HG03442 (cell line): ENCODE data around the gene TRPV3.
"Not testable (repeated sequence)": the region's sequence is repeated elsewhere in the genome, so short reads cannot be mapped to it uniquely, and the experiment has no call there.

ENCODE experiments used
- ATAC-seq: cut with Tn5 transposase; IDR thresholded peaks from one replicate; pipeline ENCODE4 v1.9.1; 2021; ENCODE audit warnings: mild to moderate bottlenecking, moderate library complexity; ENCODE audit not compliant: unreplicated experiment

The TRPV3 gene

DNA sequence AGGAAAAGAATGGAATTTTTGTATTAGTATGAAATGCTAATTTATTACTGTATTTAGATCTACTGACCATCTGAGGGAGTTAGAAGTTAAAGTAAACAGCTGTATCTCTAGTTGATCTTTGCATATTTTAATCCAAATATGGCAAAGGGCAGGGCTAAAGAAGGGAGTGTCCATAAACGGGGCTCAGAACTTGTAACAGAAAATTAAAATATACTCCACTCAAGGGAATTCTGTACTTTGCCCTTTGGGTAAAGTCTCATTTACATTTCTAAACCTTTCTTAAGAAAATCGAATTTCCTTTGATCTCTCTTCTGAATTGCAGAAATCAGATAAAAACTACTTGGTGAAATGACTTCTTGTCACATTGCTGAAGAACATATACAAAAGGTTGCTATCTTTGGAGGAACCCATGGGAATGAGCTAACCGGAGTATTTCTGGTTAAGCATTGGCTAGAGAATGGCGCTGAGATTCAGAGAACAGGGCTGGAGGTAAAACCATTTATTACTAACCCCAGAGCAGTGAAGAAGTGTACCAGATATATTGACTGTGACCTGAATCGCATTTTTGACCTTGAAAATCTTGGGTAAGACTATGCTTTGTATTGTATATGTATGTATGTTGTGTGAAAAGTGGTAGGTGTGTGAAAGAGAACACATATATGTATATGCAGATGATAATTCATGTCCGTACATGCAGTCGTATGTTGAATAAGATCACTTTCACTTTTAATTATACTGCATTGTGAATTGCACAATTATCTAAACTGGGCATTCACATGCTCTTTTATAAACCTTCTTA lies 81.6 kb downstream of the TRPV3 start, which contains the start of gene ASPA:
ASPA (plus strand) TSS at position 186 of the 799 bp plus-strand sequence; CDS start at position 349, 163 bp downstream.
- ATAC-seq, result no peak

DNA sequence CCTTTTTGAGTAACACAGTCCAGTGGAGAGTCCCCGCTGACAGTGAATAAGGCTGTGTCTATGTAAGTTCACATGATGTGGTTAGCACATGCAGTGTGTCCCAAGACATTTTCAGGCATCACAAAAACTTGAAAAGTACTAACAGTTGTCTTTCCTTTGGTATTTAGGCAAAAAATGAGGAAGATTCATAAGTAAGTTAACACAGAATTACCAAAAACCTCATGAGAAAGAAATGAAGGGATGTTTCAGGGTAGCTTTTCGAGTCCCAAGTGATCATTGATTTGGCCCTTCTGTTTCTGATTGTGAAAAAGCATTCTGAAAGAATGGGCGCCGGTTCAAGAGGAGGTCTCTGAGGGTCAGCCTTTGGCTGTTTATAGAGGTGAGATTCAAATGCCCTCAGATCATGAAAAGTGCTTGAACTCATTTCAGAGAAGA lies 82.3 kb downstream of the TRPV3 start:
- ATAC-seq, result no peak

DNA sequence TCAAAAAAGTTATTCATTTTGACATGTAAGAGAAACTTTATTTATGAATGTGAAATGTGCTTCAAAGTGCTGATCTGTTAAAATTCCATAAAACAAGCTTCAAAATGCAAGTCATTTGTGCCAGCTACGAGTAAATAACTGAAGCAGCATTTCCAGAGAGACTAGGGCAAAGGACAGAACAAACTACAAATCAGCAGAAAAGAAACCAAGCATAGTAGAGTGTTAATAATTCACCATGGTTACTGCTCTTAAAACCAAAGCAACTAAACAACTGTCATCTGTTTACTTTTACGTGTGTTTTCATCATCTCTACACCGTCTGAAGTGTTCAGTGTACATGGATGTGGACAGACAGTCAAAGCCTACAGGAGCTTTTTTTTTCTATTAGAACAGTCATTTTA lies 83.4 kb downstream of the TRPV3 start:
- no peak for ATAC-seq

DNA sequence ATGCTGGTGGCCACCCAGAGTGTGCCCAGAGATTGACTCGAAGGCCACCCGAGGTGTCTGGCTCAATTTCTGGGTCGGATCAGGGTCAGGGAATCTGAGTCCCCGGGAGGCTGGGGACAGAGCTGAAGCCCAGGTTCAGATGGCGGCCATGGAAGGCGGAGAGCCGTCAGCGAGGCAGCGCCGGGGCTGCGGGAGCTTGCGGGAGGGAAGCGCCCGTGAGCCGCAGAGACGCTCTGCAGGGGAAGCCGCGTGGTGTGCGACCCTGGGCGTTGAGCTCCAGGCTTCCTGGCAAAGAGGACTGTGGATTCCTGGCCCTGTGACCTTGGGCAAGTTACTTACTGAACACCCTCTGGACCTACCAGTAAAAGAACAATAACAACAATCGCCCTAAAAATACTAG lies 85.5 kb downstream of the TRPV3 start:
- no peak for ATAC-seq

DNA sequence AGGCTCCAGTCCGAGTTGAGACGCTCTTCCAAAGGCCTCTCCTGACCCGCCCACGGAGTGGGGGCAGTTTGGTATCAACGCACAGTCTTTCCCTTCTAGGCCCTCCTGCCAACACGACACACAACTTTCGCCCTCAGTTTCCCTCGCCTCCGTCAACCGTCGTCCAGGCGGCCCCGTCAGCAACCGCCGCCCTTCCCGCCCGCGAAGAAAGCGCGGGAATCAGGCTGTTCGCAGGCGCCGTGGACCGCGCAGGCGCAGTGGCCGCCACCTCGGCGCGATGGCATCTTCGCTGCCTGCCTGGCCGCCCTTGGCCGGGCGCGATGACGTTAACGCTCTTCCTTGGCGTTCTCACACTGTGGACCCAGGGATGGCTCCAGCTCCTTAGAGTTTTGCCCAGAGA lies 86.0 kb downstream of the TRPV3 start, which contains the start of gene SPATA22:
SPATA22 (minus strand) TSS at position 221 of the 400 bp plus-strand sequence. CDS start 2,494 bp downstream, outside the sequence.
- ATAC-seq, result no peak

DNA sequence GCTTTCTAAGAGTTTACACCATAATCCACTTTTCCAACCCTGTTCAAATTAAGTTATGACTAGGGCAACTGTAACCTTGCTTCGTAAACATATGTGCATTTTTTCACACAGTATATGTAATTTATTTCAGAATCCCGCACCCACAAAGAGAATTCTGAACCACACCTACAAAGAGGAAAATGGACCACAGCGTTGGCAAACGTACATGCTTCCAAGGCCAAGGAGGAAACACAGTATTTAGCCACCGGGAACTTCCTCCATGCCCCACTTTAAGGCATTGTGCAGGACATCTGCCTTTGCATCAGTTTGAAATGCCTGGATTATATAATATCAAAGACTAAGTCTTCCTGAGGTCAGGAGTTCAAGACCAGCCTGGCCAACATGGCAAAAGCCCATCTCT lies 88.1 kb downstream of the TRPV3 start:
- no peak for ATAC-seq

DNA sequence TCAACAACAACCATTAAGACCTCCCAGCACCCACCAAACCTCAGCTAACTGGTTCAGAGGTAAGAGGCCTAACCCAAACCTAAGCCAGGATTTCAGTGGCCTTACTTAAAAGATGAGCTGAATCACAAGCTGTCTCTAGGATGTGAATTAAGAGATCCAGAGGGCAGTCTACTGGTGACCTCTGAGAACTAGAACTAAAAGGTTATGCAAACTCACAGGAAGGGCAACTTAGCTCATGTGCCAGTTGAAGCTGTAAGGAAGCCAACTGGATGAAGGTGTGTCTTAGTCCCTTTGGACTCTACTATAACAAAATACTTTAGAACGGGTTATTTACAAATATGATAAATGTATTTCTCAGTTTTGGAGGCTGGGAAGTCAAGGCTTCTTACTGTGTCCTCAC lies 91.3 kb downstream of the TRPV3 start:
- ATAC-seq, result not testable (repeated sequence)
